ENCODE results near the gene OR2G2. TPM values are rescaled to one million over a fixed set of nuclear protein-coding genes. Genes with fewer than 3 reads are reported as not detected.

The OR2G2 gene
- total RNA-seq, 1 experiment from 2014 or later = not detected

DNA sequence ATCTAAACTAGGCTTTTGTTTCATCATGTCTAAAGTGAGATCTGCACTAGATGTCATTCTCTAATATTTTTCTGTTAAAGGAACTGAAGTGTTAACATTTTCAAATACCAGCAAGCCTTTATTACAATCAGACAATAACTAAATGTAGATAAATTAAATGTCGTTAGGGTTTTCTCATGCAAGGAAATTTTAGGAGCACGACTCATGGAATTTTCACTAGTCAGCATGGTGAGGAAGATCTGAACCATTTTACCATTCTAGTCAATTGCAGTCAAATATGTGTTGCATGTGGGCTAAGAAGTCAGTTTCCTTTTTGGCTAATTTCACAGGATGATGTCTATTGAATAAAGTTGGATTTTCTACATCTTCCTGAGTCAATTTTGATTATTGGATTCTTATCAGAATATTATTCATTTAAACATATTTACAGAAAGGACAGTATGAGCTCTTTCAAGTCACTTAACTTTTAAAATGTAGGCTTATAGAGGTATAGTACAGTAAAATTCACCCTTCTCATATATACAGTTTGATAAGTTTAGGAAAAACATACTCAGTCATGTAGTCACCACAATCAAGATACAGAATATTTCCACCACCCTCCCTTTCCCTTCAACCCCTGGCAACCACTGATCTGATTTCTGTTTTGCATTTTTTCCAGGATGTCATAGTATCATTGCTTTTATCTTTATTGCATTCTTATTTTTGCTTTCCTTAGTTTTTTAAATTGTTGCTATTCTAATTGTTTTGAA, 30.1 kb upstream of the OR2G2 start:
- H3K4me3 ChIP-seq (replicated peaks in 1 of 2; ENCODE audit: low read depth in 1 of 2, low read length in 2 of 2) = no peak overlapping the region
- ATAC-seq = no peak
- H3K4me1 ChIP-seq (ENCODE audit: control insufficient read depth in 1 of 2, insufficient read depth in 2 of 2, low read length in 2 of 2) = no peaks in the 10 kb centered on the region
- no peaks in the 10 kb centered on the region for H3K9me2 ChIP-seq (ENCODE audit: insufficient read depth)
- H3K9me3 ChIP-seq (ENCODE audit: control insufficient read depth in 1 of 2, insufficient read depth in 1 of 2, low read depth in 1 of 2, low read length in 2 of 2) = no peaks in the 10 kb centered on the region; a peak in 1 of 4 replicates
- no peak for DNase-seq (ENCODE audit: low read depth, low spot score)
- ChIA-PET POLR2A (no interaction called here), RAD21 (ENCODE audit: low non-redundant PET in 1 of 2, low total read pairs in 2 of 2, uncharacterized antibody in 2 of 2, unreplicated experiment in 2 of 2) (no interaction called here), CTCF (no interaction called here)
- no peak overlapping the region for H3K4me2 ChIP-seq (ENCODE audit: low read length)
- no peak overlapping the region for H3K27ac ChIP-seq (ENCODE audit: low read depth, low read length)
- intact Hi-C loops (cut with micrococcal nuclease) = no loop called here
- no peak overlapping the region for H2AFZ ChIP-seq (ENCODE audit: low read depth, low read length, poor library complexity, severe bottlenecking)
- no peaks in the 10 kb centered on the region for H4K20me1 ChIP-seq (ENCODE audit: insufficient read depth)
- no peaks in the 10 kb centered on the region for H3K36me3 ChIP-seq (ENCODE audit: control insufficient read depth in 1 of 2, insufficient read depth in 2 of 2, low read length in 2 of 2)
- no TSS peak for BruUV-seq (replicated peaks)
- TF ChIP-seq FOSL1 (IDR thresholded peaks at IDR 0.05; ENCODE audit: low read depth) = no peak
- H3K79me2 ChIP-seq (ENCODE audit: insufficient read depth, low read length) = no peaks in the 10 kb centered on the region
- no peak overlapping the region for H3K9ac ChIP-seq (ENCODE audit: low read length)
- H3K27me3 ChIP-seq (ENCODE audit: insufficient read depth, low read length) = no peaks in the 10 kb centered on the region

DNA sequence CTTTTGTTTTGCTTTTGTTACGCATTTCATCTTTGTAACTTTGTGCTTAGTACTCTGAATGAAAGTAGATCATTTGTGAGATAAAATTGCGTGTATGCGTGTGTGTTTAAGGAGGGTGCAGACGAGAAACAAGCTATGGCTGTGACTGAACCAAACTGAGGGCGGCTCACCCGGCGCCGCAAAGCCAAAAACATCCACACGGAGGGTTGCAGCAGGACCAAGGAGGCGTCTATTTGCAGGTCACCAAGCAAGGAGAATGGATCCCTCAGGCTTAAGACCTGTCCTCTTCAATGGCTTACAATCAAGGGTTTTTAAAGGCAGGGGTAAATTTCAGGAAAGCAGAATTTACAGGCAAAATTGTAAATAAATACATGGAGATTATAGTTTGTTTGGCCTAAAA, 26.4 kb upstream of the OR2G2 start:
- no peak overlapping the region for H3K27ac ChIP-seq (ENCODE audit: low read depth, low read length)
- no peaks in the 10 kb centered on the region for H3K9me3 ChIP-seq (ENCODE audit: control insufficient read depth in 1 of 2, insufficient read depth in 1 of 2, low read depth in 1 of 2, low read length in 2 of 2)
- H4K20me1 ChIP-seq (ENCODE audit: insufficient read depth) = no peaks in the 10 kb centered on the region
- ATAC-seq (no peak), DNase-seq (ENCODE audit: low read depth, low spot score) (no peak)
- no TSS peak for BruUV-seq (replicated peaks)
- POLR2A ChIA-PET = interaction anchor here (0.9 kb wide), 1 partner anchor 10 kb away, joined by 3 read pairs; no protein-coding TSS in a partner anchor
- RAD21 ChIA-PET (ENCODE audit: low non-redundant PET in 1 of 2, low total read pairs in 2 of 2, uncharacterized antibody in 2 of 2, unreplicated experiment in 2 of 2) = no interaction called here
- H3K9me2 ChIP-seq (ENCODE audit: insufficient read depth) = no peaks in the 10 kb centered on the region
- H3K27me3 ChIP-seq (ENCODE audit: insufficient read depth, low read length) = no peaks in the 10 kb centered on the region
- H3K4me1 ChIP-seq (ENCODE audit: control insufficient read depth in 1 of 2, insufficient read depth in 2 of 2, low read length in 2 of 2) = no peaks in the 10 kb centered on the region
- no peak overlapping the region for H3K4me2 ChIP-seq (ENCODE audit: low read length)
- no peak overlapping the region for H2AFZ ChIP-seq (ENCODE audit: low read depth, low read length, poor library complexity, severe bottlenecking)
- H3K36me3 ChIP-seq (ENCODE audit: control insufficient read depth in 1 of 2, insufficient read depth in 2 of 2, low read length in 2 of 2) = no peaks in the 10 kb centered on the region
- H3K79me2 ChIP-seq (ENCODE audit: insufficient read depth, low read length) = no peaks in the 10 kb centered on the region
- H3K4me3 ChIP-seq (replicated peaks in 1 of 2; ENCODE audit: low read depth in 1 of 2, low read length in 2 of 2) = no peak overlapping the region
- no peak overlapping the region for H3K9ac ChIP-seq (ENCODE audit: low read length)
- intact Hi-C loops (cut with micrococcal nuclease) = no loop called here
- CTCF ChIA-PET = no interaction called here
- TF ChIP-seq SP1 (IDR thresholded peaks at IDR 0.05; ENCODE audit: low read depth) = no peak
- TF ChIP-seq, protein P1, sequence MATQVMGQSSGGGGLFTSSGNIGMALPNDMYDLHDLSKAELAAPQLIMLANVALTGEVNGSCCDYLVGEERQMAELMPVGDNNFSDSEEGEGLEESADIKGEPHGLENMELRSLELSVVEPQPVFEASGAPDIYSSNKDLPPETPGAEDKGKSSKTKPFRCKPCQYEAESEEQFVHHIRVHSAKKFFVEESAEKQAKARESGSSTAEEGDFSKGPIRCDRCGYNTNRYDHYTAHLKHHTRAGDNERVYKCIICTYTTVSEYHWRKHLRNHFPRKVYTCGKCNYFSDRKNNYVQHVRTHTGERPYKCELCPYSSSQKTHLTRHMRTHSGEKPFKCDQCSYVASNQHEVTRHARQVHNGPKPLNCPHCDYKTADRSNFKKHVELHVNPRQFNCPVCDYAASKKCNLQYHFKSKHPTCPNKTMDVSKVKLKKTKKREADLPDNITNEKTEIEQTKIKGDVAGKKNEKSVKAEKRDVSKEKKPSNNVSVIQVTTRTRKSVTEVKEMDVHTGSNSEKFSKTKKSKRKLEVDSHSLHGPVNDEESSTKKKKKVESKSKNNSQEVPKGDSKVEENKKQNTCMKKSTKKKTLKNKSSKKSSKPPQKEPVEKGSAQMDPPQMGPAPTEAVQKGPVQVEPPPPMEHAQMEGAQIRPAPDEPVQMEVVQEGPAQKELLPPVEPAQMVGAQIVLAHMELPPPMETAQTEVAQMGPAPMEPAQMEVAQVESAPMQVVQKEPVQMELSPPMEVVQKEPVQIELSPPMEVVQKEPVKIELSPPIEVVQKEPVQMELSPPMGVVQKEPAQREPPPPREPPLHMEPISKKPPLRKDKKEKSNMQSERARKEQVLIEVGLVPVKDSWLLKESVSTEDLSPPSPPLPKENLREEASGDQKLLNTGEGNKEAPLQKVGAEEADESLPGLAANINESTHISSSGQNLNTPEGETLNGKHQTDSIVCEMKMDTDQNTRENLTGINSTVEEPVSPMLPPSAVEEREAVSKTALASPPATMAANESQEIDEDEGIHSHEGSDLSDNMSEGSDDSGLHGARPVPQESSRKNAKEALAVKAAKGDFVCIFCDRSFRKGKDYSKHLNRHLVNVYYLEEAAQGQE (IDR thresholded peaks at IDR 0.05; ENCODE audit: low read depth) = no peak
- TF ChIP-seq SRF (IDR thresholded peaks at IDR 0.05; ENCODE audit: low read depth) = no peak
- TF ChIP-seq POLR2AphosphoS5 (IDR thresholded peaks at IDR 0.05; ENCODE audit: low read depth, low read length) = no peak
- no peak for TF ChIP-seq ZFX (IDR thresholded peaks at IDR 0.05)
- TF ChIP-seq, protein P2, sequence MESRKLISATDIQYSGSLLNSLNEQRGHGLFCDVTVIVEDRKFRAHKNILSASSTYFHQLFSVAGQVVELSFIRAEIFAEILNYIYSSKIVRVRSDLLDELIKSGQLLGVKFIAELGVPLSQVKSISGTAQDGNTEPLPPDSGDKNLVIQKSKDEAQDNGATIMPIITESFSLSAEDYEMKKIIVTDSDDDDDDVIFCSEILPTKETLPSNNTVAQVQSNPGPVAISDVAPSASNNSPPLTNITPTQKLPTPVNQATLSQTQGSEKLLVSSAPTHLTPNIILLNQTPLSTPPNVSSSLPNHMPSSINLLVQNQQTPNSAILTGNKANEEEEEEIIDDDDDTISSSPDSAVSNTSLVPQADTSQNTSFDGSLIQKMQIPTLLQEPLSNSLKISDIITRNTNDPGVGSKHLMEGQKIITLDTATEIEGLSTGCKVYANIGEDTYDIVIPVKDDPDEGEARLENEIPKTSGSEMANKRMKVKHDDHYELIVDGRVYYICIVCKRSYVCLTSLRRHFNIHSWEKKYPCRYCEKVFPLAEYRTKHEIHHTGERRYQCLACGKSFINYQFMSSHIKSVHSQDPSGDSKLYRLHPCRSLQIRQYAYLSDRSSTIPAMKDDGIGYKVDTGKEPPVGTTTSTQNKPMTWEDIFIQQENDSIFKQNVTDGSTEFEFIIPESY (IDR thresholded peaks at IDR 0.05; ENCODE audit: extremely low read depth, insufficient replicate concordance, low read length) = no peak
- TF ChIP-seq ZNF274 (IDR thresholded peaks at IDR 0.05; ENCODE audit: low read depth, low read length) = no peak
- TF ChIP-seq CEBPB (IDR thresholded peaks at IDR 0.05; ENCODE audit: low read depth) = no peak
- no peak for TF ChIP-seq EGR1 (IDR thresholded peaks at IDR 0.05; ENCODE audit: low read depth)
- no peak for TF ChIP-seq EZH2 (IDR thresholded peaks at IDR 0.05)
- no peak for TF ChIP-seq RAD21 (IDR thresholded peaks at IDR 0.05; ENCODE audit: low read depth)
- TF ChIP-seq, protein P3, sequence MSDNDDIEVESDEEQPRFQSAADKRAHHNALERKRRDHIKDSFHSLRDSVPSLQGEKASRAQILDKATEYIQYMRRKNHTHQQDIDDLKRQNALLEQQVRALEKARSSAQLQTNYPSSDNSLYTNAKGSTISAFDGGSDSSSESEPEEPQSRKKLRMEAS (IDR thresholded peaks at IDR 0.05) = no peak
- TF ChIP-seq ELF1 (IDR thresholded peaks at IDR 0.05; ENCODE audit: borderline replicate concordance, low read depth) = no peak
- TF ChIP-seq, protein P4, sequence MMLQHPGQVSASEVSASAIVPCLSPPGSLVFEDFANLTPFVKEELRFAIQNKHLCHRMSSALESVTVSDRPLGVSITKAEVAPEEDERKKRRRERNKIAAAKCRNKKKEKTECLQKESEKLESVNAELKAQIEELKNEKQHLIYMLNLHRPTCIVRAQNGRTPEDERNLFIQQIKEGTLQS (IDR thresholded peaks at IDR 0.05) = no peak
- TF ChIP-seq CBX3 (IDR thresholded peaks at IDR 0.05; ENCODE audit: low read depth) = no peak
